GM23338 (cell line): Measurements from ENCODE around the gene TRDMT1. TPM values are rescaled to one million over a fixed set of nuclear protein-coding genes. Genes with fewer than 3 reads are reported as not detected.

Experiments used
- ATAC-seq: fragments of 200-7000 bp; cut with Tn5 transposase; 3 replicates; pipeline ENCODE4 v1.9.1; 2020
- DNase-seq: peaks from one replicate; pipeline ENCODE4 v3.0.0-alpha.2; 2015; ENCODE audit warnings: low spot score
- H2AFZ ChIP-seq: fragments of 200-600 bp; sonication (generic); 2 replicates; pipeline ENCODE4 v1.8.0; 2016; ENCODE audit warnings: antibody characterized with exemption, mild to moderate bottlenecking, moderate library complexity
- H3F3A ChIP-seq: fragments of 200-600 bp; sonication (generic); replicated peaks from 2 replicates; pipeline ENCODE4 v1.8.0; 2017; ENCODE audit warnings: antibody characterized with exemption, mixed run types, low read depth
- H3K27ac ChIP-seq: fragments of 200-600 bp; sonication (generic); 2 replicates; pipeline ENCODE4 v1.6.1; 2016; ENCODE audit warnings: low read depth
- H3K27me3 ChIP-seq: fragments of 200-600 bp; sonication (generic); 2 replicates; pipeline ENCODE4 v1.8.0; 2016; ENCODE audit warnings: mild to moderate bottlenecking, mixed run types, moderate library complexity; ENCODE audit not compliant: insufficient read depth
- H3K36me3 ChIP-seq: fragments of 200-600 bp; sonication (generic); 2 replicates; pipeline ENCODE4 v1.8.0; 2016; ENCODE audit warnings: mild to moderate bottlenecking; ENCODE audit not compliant: insufficient read depth
- H3K4me1 ChIP-seq: fragments of 200-600 bp; sonication (generic); 2 replicates; pipeline ENCODE4 v1.8.0; 2016; ENCODE audit warnings: mild to moderate bottlenecking, moderate library complexity; ENCODE audit not compliant: insufficient read depth
- H3K4me2 ChIP-seq: fragments of 200-600 bp; sonication (generic); 2 replicates; pipeline ENCODE4 v1.7.1; 2017; ENCODE audit warnings: mixed run types
- H3K4me3 ChIP-seq: fragments of 200-600 bp; sonication (generic); 2 replicates; pipeline ENCODE4 v1.6.1; 2016; ENCODE audit warnings: mixed run types
- H3K79me2 ChIP-seq: fragments of 200-600 bp; sonication (generic); replicated peaks from 2 replicates; pipeline ENCODE4 v1.8.0; 2017; ENCODE audit warnings: mild to moderate bottlenecking; ENCODE audit not compliant: insufficient read depth
- H3K9me2 ChIP-seq: fragments of 200-600 bp; sonication (generic); 2 replicates; pipeline ENCODE4 v1.8.0; 2017; ENCODE audit not compliant: insufficient read depth
- H4K20me1 ChIP-seq: fragments of 200-600 bp; sonication (generic); replicated peaks from 2 replicates; pipeline ENCODE4 v1.8.0; 2017; ENCODE audit warnings: mild to moderate bottlenecking; ENCODE audit not compliant: insufficient read depth
- H3K27ac Mint-ChIP-seq: 2 replicates; pipeline ENCODE4 v1.8.0; 2020; ENCODE audit warnings: inconsistent platforms, mild to moderate bottlenecking, moderate library complexity, mixed read lengths
- H3K27me3 Mint-ChIP-seq: 3 replicates; pipeline ENCODE4 v1.8.0; 2022; ENCODE audit warnings: low read depth, mild to moderate bottlenecking, moderate library complexity, mixed read lengths, inconsistent platforms; ENCODE audit not compliant: insufficient read depth, poor library complexity
- H3K36me3 Mint-ChIP-seq: 3 replicates; pipeline ENCODE4 v1.8.0; 2021; ENCODE audit warnings: low read depth, mild to moderate bottlenecking, inconsistent platforms, moderate library complexity, mixed read lengths
- H3K4me1 Mint-ChIP-seq: 3 replicates; pipeline ENCODE4 v1.8.0; 2020; ENCODE audit warnings: mild to moderate bottlenecking, inconsistent platforms, mixed read lengths
- H3K4me3 Mint-ChIP-seq: 3 replicates; pipeline ENCODE4 v1.8.0; 2021; ENCODE audit warnings: moderate library complexity, mild to moderate bottlenecking, inconsistent platforms, mixed read lengths
- H3K9me3 Mint-ChIP-seq: 3 replicates; pipeline ENCODE4 v1.8.0; 2020; ENCODE audit warnings: moderate library complexity, mild to moderate bottlenecking, inconsistent platforms, mixed read lengths
- CREB1 ChIP-seq: fragments of 250-450 bp; sonication (Bioruptor Pico); IDR thresholded peaks from 2 replicates; pipeline ENCODE4 v1.5.0; 2020; ENCODE audit warnings: low read depth, mild to moderate bottlenecking, moderate library complexity
- CTCF ChIP-seq, 2 experiments: fragments of 200-600 bp in 1 of 2; sonication (generic) in 1 of 2; conservative IDR thresholded peaks; 2 replicates each; pipeline versions ENCODE4 v1.5.1 to v1.6.1; 2016 to 2017; ENCODE audit warnings: antibody characterized with exemption in 2 of 2, low read depth in 2 of 2, mild to moderate bottlenecking in 2 of 2, moderate library complexity in 1 of 2
- ETS1 ChIP-seq: IDR thresholded peaks from 2 replicates; pipeline ENCODE4 v1.6.1; 2016; ENCODE audit warnings: antibody characterized with exemption
- EZH2 ChIP-seq: fragments of 200-600 bp; sonication (generic); IDR thresholded peaks from one replicate; pipeline ENCODE4 v1.8.0; 2017; ENCODE audit warnings: antibody characterized with exemption, mild to moderate bottlenecking, low read depth; ENCODE audit not compliant: unreplicated experiment
- EZH2phosphoT487 ChIP-seq: fragments of 200-600 bp; sonication (generic); IDR thresholded peaks from one replicate; pipeline ENCODE4 v1.8.1; 2018; ENCODE audit warnings: antibody characterized with exemption; ENCODE audit not compliant: unreplicated experiment
- JUNB ChIP-seq: IDR thresholded peaks from one replicate; pipeline ENCODE4 v1.6.1; 2016; ENCODE audit warnings: antibody characterized with exemption; ENCODE audit not compliant: unreplicated experiment
- NANOG ChIP-seq: IDR thresholded peaks from 2 replicates; pipeline ENCODE4 v1.6.1; 2016; ENCODE audit warnings: antibody characterized with exemption, borderline replicate concordance
- POLR2AphosphoS5 ChIP-seq: IDR thresholded peaks from 2 replicates; pipeline ENCODE4 v1.6.1; 2016; ENCODE audit warnings: antibody characterized with exemption, low read depth
- REST ChIP-seq: IDR thresholded peaks from one replicate; pipeline ENCODE4 v1.6.1; 2018; ENCODE audit warnings: antibody characterized with exemption; ENCODE audit not compliant: unreplicated experiment
- STAT1 ChIP-seq: IDR thresholded peaks from one replicate; pipeline ENCODE4 v1.6.1; 2016; ENCODE audit warnings: antibody characterized with exemption; ENCODE audit not compliant: unreplicated experiment
- ZNF114 ChIP-seq: fragments of 250-450 bp; sonication (Bioruptor Pico); IDR thresholded peaks from 2 replicates; pipeline ENCODE4 v1.5.0; 2020; ENCODE audit warnings: mild to moderate bottlenecking, moderate library complexity
- ZNF331 ChIP-seq: fragments of 250-450 bp; sonication (Bioruptor Pico); IDR thresholded peaks from 2 replicates; pipeline ENCODE4 v1.5.0; 2020; ENCODE audit warnings: low read depth, mild to moderate bottlenecking, moderate library complexity
- polyA plus RNA-seq: library from polyadenylated mRNA; unstranded; fragments of >200 nt; fragmentation: Nextera tagmentation; extraction: Ambion mirVana; gene quantifications from 2 replicates; pipeline ENCODE4 v1.2.1, GENCODE V29; 2016
- total RNA-seq: library from RNA; depleted of rRNA; stranded (reverse); fragments of >200 nt; shearing (Covaris generic); gene quantifications from 2 replicates; pipeline ENCODE4 v1.2.3, GENCODE V29; 2014

TRDMT1 gene
- total and polyA plus RNA-seq, 2 experiments from 2014 or later = 16.0 to 37.7 TPM

GRCh38 chr10:17216901-17217395 lies 15.5 kb upstream of the TRDMT1 start (continued):
- TF ChIP-seq CREB1 (CRISPR knock-in tag) = no peak
- TF ChIP-seq CTCF (conservative IDR thresholded peaks at IDR 0.05; ENCODE audit: low read depth in 2 of 2) = no peak
- no peak for TF ChIP-seq STAT1
- no peak for TF ChIP-seq EZH2

- Histone ChIP-seq H3K36me3 (no peaks in the 10 kb centered on the region), H3F3A (no peaks in the 10 kb centered on the region), H3K79me2 (no peaks in the 10 kb centered on the region), H3K9me2 (no peaks in the 10 kb centered on the region), H3K4me1 (peaks cover 22% of the 10 kb centered on the region), H4K20me1 (no peaks in the 10 kb centered on the region), H2AFZ (0 out of 2 replicates have a peak overlapping the region, but pooled peaks have one; percentile 3), H3K4me3 (no peak overlapping the region), H3K4me2 (no peak overlapping the region), H3K27ac (no peak overlapping the region), H3K27me3 (no peaks in the 10 kb centered on the region)
- H3K27ac Mint-ChIP-seq = peak overlapping the region; percentile 39; the same call in 1 of the 2 replicates
- no peaks in the 10 kb centered on the region; the same call in 2 of the 3 replicates for H3K36me3 Mint-ChIP-seq
- TF ChIP-seq POLR2AphosphoS5 (no peak), NANOG (no peak), CREB1 (CRISPR knock-in tag) (no peak), JUNB (no peak), STAT1 (no peak), EZH2 (no peak), ZNF331 (no peak)
- peaks cover 6% of the 10 kb centered on the region for H3K27me3 Mint-ChIP-seq
- DNase-seq (no peak), ATAC-seq (peak; percentile 38; the same call in 2 of the 3 replicates)
- H3K9me3 Mint-ChIP-seq = peaks cover 3% of the 10 kb centered on the region; the same call in 1 of the 3 replicates
- H3K4me1 Mint-ChIP-seq = peaks cover 38% of the 10 kb centered on the region
- H3K4me3 Mint-ChIP-seq = no peak overlapping the region
Measured at GRCh38 chr10:17216217-17216900, 14.9 kb upstream of the TRDMT1 start.

- Mint-ChIP-seq H3K27me3 (peaks cover 6% of the 10 kb centered on the region), H3K9me3 (peaks cover 3% of the 10 kb centered on the region; the same call in 1 of the 3 replicates), H3K27ac (no peak overlapping the region), H3K4me1 (peaks cover 36% of the 10 kb centered on the region), H3K4me3 (no peak overlapping the region), H3K36me3 (no peaks in the 10 kb centered on the region; the same call in 2 of the 3 replicates)
- Histone ChIP-seq H3K4me1 (peaks cover 22% of the 10 kb centered on the region), H3K4me2 (no peak overlapping the region), H3K36me3 (no peaks in the 10 kb centered on the region), H3K9me2 (no peaks in the 10 kb centered on the region), H3K27ac (no peak overlapping the region), H3K79me2 (no peaks in the 10 kb centered on the region), H3K4me3 (no peak overlapping the region), H3F3A (no peaks in the 10 kb centered on the region), H3K27me3 (no peaks in the 10 kb centered on the region), H2AFZ (no peak overlapping the region), H4K20me1 (no peaks in the 10 kb centered on the region)
- ATAC-seq (no peak), DNase-seq (no peak)
- no peak for TF ChIP-seq POLR2AphosphoS5
- TF ChIP-seq CTCF (conservative IDR thresholded peaks at IDR 0.05; ENCODE audit: low read depth in 2 of 2) = no peak
- no peak for TF ChIP-seq ZNF114 (CRISPR knock-in tag)
- no peak for TF ChIP-seq CREB1 (CRISPR knock-in tag)
- TF ChIP-seq REST = no peak
- no peak for TF ChIP-seq EZH2phosphoT487
- TF ChIP-seq ETS1 = no peak
Measured at GRCh38 chr10:17215782-17216122, 14.3 kb upstream of the TRDMT1 start.
